ENCODE data around the gene YTHDF1. TPM values are rescaled to one million over a fixed set of nuclear protein-coding genes. Genes with fewer than 3 reads are reported as not detected.

YTHDF1 gene
- total and polyA plus RNA-seq, 2 of the 4 experiments (the other 2 are of a cell fraction): 10.9 to 22.6 TPM

- H3K4me2 ChIP-seq (ENCODE audit: low read depth, low read length): no peak overlapping the region
- WGBS, 2 experiments (ENCODE audit: extremely low coverage in 2 of 2, insufficient read length in 1 of 2): no CpG with 5 or more reads among the region's 2 CpGs
- peaks cover 13% of the 10 kb centered on the region for H3K27me3 ChIP-seq (ENCODE audit: control insufficient read depth, insufficient read depth, low read length)
- no peak overlapping the region for H2BK5ac ChIP-seq (ENCODE audit: low read depth, low read length, poor library complexity, severe bottlenecking)
- no peaks in the 10 kb centered on the region for H3K9me1 ChIP-seq (ENCODE audit: insufficient read depth, low read length)
- intact Hi-C loops (cut with micrococcal nuclease): no loop called here
- no peak overlapping the region for H4K91ac ChIP-seq (ENCODE audit: insufficient read depth, low read depth, low read length)
- H4K5ac ChIP-seq (ENCODE audit: low read depth, low read length): no peak overlapping the region
- no peak overlapping the region for H3K56ac ChIP-seq (ENCODE audit: extremely low read depth, insufficient read depth, low read length)
- in situ Hi-C loops (cut with MboI; ENCODE audit: low sequenced_read_pairs): no loop called here
- no peak overlapping the region for H3K4ac ChIP-seq (ENCODE audit: low read depth, low read length)
- peaks cover 11% of the 10 kb centered on the region for H3K9me3 ChIP-seq (ENCODE audit: control insufficient read depth, insufficient read depth, low read length)
- H2BK20ac ChIP-seq (ENCODE audit: low read depth, low read length): no peak overlapping the region
- H3K27ac ChIP-seq (ENCODE audit: insufficient read depth, low read length): no peak overlapping the region
- dilution Hi-C loops (cut with HindIII; ENCODE audit: low sequenced_read_pairs, unreplicated experiment): no loop called here
- H2AK9ac ChIP-seq (replicated peaks; ENCODE audit: low read depth, low read length, poor library complexity): no peak overlapping the region
- no peaks in the 10 kb centered on the region for H3K79me1 ChIP-seq (ENCODE audit: low read depth in 1 of 2, low read length in 2 of 2)
- no peaks in the 10 kb centered on the region for H3K36me3 ChIP-seq (ENCODE audit: control insufficient read depth, insufficient read depth, low read length)
- no peak for ATAC-seq (ENCODE audit: low read depth)
- no peak overlapping the region for H3K14ac ChIP-seq (replicated peaks; ENCODE audit: low read depth, low read length)
- no peak overlapping the region for H2BK120ac ChIP-seq (ENCODE audit: low read depth, low read length)
- ChIA-PET POLR2A (ENCODE audit: unreplicated experiment) (no interaction called here), CTCF (no interaction called here)
- H3K23ac ChIP-seq (ENCODE audit: low read depth, low read length): no peak overlapping the region
- H2AK5ac ChIP-seq (ENCODE audit: low read depth, low read length): no peak overlapping the region
- no peak overlapping the region for H3K4me3 ChIP-seq (ENCODE audit: insufficient read depth, low read depth, low read length)
- H4K8ac ChIP-seq (ENCODE audit: low read depth in 2 of 2, low read length in 2 of 2): no peak overlapping the region
- H3K4me1 ChIP-seq (ENCODE audit: control insufficient read depth, insufficient read depth, low read length): no peaks in the 10 kb centered on the region
- no peak overlapping the region for H2AFZ ChIP-seq (replicated peaks; ENCODE audit: low read length, poor library complexity)
- no peak for DNase-seq
- no peak overlapping the region for H3K18ac ChIP-seq (ENCODE audit: low read depth, low read length)
- BruUV-seq (replicated peaks): no TSS peak
- no peaks in the 10 kb centered on the region for H4K20me1 ChIP-seq (ENCODE audit: insufficient read depth, low read length)
- no peak overlapping the region for H2BK15ac ChIP-seq (ENCODE audit: low read depth, low read length)
- TF ChIP-seq FOS (IDR thresholded peaks at IDR 0.05; ENCODE audit: low read depth, low read length): no peak
- no peak overlapping the region for H3K9ac ChIP-seq (ENCODE audit: low read depth, low read length)
These were observed 68.4 kb downstream of the YTHDF1 start for GRCh38 chr20:63147532-63147931.

Small RNAs within 50 kb of the gene (microRNA-seq; reads per million reads assigned to microRNA genes)
- gene MIR124-3 (ENCODE audit: insufficient read depth in 1 of 2, insufficient read length in 1 of 2, unreplicated experiment in 1 of 2) (0 reads per million in 2 experiments), gene MIR3196 (ENCODE audit: insufficient read depth in 1 of 2, insufficient read length in 1 of 2, unreplicated experiment in 1 of 2) (0 to 1.0 reads per million in 2 experiments)

Small RNAs within 50 kb of the gene (small RNA-seq; reads per million reads assigned to genes)
- gene MIR124-3 (0 reads per million in 5 experiments), gene MIR3196 (0 to 3.1 (median 0) reads per million in 5 experiments)

Other genes starting within 250 kb of the YTHDF1 start
- not detected in 2 replicates for gene BHLHE23, start 209.2 kb downstream of the YTHDF1 start, total RNA-seq (2012; rRNA removed)
- not detected in 2 replicates for gene BHLHE23, start 209.2 kb downstream of the YTHDF1 start, polyA plus RNA-seq (2012; rRNA removed)
- gene BIRC7, start 19.8 kb upstream of the YTHDF1 start, total RNA-seq (2012; rRNA removed): not detected in 2 replicates
- gene BIRC7, start 19.8 kb upstream of the YTHDF1 start, polyA plus RNA-seq (2012; rRNA removed): not detected in 2 replicates
- gene NKAIN4, start 38.3 kb upstream of the YTHDF1 start, total RNA-seq (2012; rRNA removed): not detected in 2 replicates
- gene NKAIN4, start 38.3 kb upstream of the YTHDF1 start, polyA plus RNA-seq (2012; rRNA removed): not detected in 2 replicates
- 54.7 and 59.1 TPM in 2 replicates for gene ARFGAP1, start 56.7 kb upstream of the YTHDF1 start, total RNA-seq (2012; rRNA removed)
- 194 and 203 TPM in 2 replicates for gene ARFGAP1, start 56.7 kb upstream of the YTHDF1 start, polyA plus RNA-seq (2012; rRNA removed)
- gene COL20A1, start 77.1 kb upstream of the YTHDF1 start, total RNA-seq (2012; rRNA removed): not detected in 2 replicates
- gene COL20A1, start 77.1 kb upstream of the YTHDF1 start, polyA plus RNA-seq (2012; rRNA removed): not detected in 2 replicates
- gene CHRNA4, start 145.2 kb upstream of the YTHDF1 start, total RNA-seq (2012; rRNA removed): not detected in 2 replicates
- not detected in 2 replicates for gene CHRNA4, start 145.2 kb upstream of the YTHDF1 start, polyA plus RNA-seq (2012; rRNA removed)